WERI-Rb-1 (cell line): ENCODE data around the gene SH3BP5.

Experiments
- DNase-seq: peaks from one replicate; pipeline ENCODE4 v3.0.0-alpha.2; 2020
- H3K27ac ChIP-seq: fragments of 250-450 bp; sonication (Bioruptor Pico); 2 replicates; pipeline ENCODE4 v1.5.1; 2020; ENCODE audit warnings: mild to moderate bottlenecking, moderate library complexity
- H3K27me3 ChIP-seq: fragments of 250-450 bp; sonication (Bioruptor Pico); 2 replicates; pipeline ENCODE4 v1.5.1; 2021; ENCODE audit warnings: mild to moderate bottlenecking, low read depth, moderate library complexity; ENCODE audit not compliant: insufficient read depth, severe bottlenecking
- H3K36me3 ChIP-seq: fragments of 250-450 bp; sonication (Bioruptor Pico); 2 replicates; pipeline ENCODE4 v1.5.1; 2020; ENCODE audit warnings: mild to moderate bottlenecking, moderate library complexity
- H3K4me3 ChIP-seq: 2 replicates; pipeline ENCODE4 v1.5.1; 2011; ENCODE audit warnings: low read depth, mild to moderate bottlenecking, control low read depth, low read length
- H3K9me3 ChIP-seq: fragments of 250-450 bp; sonication (Bioruptor Pico); 2 replicates; pipeline ENCODE4 v1.5.1; 2021; ENCODE audit warnings: mild to moderate bottlenecking, moderate library complexity; ENCODE audit not compliant: severe bottlenecking
- CTCF ChIP-seq: IDR thresholded peaks from 2 replicates; pipeline ENCODE4 v1.5.1; 2011; ENCODE audit warnings: low read depth, mild to moderate bottlenecking, control low read depth, inconsistent platforms, low read length

SH3BP5 gene

GRCh38 chr3:15298504-15298903 is 33.9 kb downstream of the SH3BP5 start:
- H3K9me3 ChIP-seq = no peaks in the 10 kb centered on the region
- no peak for DNase-seq
- peak overlapping the region; percentile 64 for H3K27ac ChIP-seq
- peaks cover 53% of the 10 kb centered on the region for H3K36me3 ChIP-seq
- no peak for TF ChIP-seq CTCF
- H3K4me3 ChIP-seq = no peak overlapping the region
- no peaks in the 10 kb centered on the region for H3K27me3 ChIP-seq

- DNase-seq = peak; percentile 52
- Histone ChIP-seq H3K9me3 (no peaks in the 10 kb centered on the region), H3K27ac (peak overlapping the region; percentile 64), H3K4me3 (no peak overlapping the region), H3K36me3 (peaks cover 50% of the 10 kb centered on the region), H3K27me3 (no peaks in the 10 kb centered on the region)
- no peak for TF ChIP-seq CTCF
Measured at GRCh38 chr3:15297608-15298350, 34.6 kb downstream of the SH3BP5 start.

- Histone ChIP-seq H3K9me3 (no peaks in the 10 kb centered on the region), H3K4me3 (no peak overlapping the region), H3K36me3 (peaks cover 35% of the 10 kb centered on the region), H3K27ac (peak overlapping the region; percentile 17), H3K27me3 (no peaks in the 10 kb centered on the region)
- DNase-seq = no peak
- TF ChIP-seq CTCF = no peak
Measured at GRCh38 chr3:15295506-15295905, 36.9 kb downstream of the SH3BP5 start.

- DNase-seq = no peak
- TF ChIP-seq CTCF = no peak
- Histone ChIP-seq H3K27ac (no peak overlapping the region; the same call in 1 of the 2 replicates), H3K36me3 (peaks cover 30% of the 10 kb centered on the region), H3K9me3 (no peaks in the 10 kb centered on the region), H3K27me3 (no peaks in the 10 kb centered on the region), H3K4me3 (no peak overlapping the region)
Measured at GRCh38 chr3:15294929-15295328, 37.5 kb downstream of the SH3BP5 start.

- Histone ChIP-seq H3K4me3 (no peak overlapping the region), H3K27me3 (no peaks in the 10 kb centered on the region), H3K27ac (no peak overlapping the region), H3K36me3 (peaks cover 23% of the 10 kb centered on the region), H3K9me3 (no peaks in the 10 kb centered on the region)
- no peak for TF ChIP-seq CTCF
- no peak for DNase-seq
Measured at GRCh38 chr3:15292765-15293522, 39.4 kb downstream of the SH3BP5 start.
